Uterus (tissue), 2 donors: ENCODE data around the gene TLR6.

Experiments used
- CTCF ChIP-seq, 4 experiments: fragments of 200-600 bp in 2 of 4; fragments of 450-650 bp in 2 of 4; sonication (generic) in 2 of 4; IDR thresholded peaks; one replicate each; pipeline ENCODE4 v1.5.1; 2016 to 2019; ENCODE audit warnings: antibody characterized with exemption in 4 of 4, mild to moderate bottlenecking in 2 of 4, moderate library complexity in 1 of 4
- POLR2A ChIP-seq, 2 donors: fragments of 450-650 bp; IDR thresholded peaks; one replicate each; pipeline ENCODE4 v1.6.1; 2016; ENCODE audit warnings: antibody characterized with exemption in 2 of 2, mild to moderate bottlenecking in 1 of 2, moderate library complexity in 1 of 2

- TF ChIP-seq POLR2A (IDR thresholded peaks at IDR 0.05) (no peak), CTCF (IDR thresholded peaks at IDR 0.05) (no peak)
Measured at GRCh38 chr4:38781854-38782261, 74.8 kb downstream of the TLR6 start.
